ENCODE results near the gene SEL1L3.

SEL1L3 gene

DNA sequence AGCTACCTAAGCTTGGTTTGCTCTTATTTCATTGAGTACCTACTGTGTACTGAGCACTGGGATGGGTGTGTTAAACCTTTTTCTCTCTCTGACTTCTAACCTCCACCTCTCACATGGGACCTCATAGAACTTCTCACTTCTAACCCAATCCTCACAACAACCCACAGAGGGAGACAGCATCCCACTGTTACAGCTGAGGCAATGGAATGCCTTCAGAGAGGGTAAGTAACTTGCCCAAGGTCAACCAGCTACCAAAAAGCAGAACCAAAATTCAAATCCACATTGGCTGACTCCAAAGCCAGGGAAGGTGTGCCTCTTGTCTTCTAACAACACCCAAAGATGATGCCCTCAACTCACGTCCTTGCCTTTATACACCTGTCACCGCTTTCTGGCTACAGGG, 5.4 kb downstream of the SEL1L3 start:
- no peak for FAIRE-seq

GRCh38 chr4:25856756-25857155, 6.0 kb downstream of the SEL1L3 start:
- DNase-seq (ENCODE audit: low spot score): no peak
- FAIRE-seq: no peak

More for the DNA sequence above, 5.4 kb downstream of the SEL1L3 start:
- DNase-seq (ENCODE audit: low spot score): no peak

- DNase-seq (ENCODE audit: low spot score) (no peak), FAIRE-seq (no peak)
Observed at GRCh38 chr4:25852103-25852502, 10.7 kb downstream of the SEL1L3 start.

- FAIRE-seq: no peak
- DNase-seq (ENCODE audit: low spot score): no peak
Observed at GRCh38 chr4:25847329-25847728, 15.5 kb downstream of the SEL1L3 start.

DNA sequence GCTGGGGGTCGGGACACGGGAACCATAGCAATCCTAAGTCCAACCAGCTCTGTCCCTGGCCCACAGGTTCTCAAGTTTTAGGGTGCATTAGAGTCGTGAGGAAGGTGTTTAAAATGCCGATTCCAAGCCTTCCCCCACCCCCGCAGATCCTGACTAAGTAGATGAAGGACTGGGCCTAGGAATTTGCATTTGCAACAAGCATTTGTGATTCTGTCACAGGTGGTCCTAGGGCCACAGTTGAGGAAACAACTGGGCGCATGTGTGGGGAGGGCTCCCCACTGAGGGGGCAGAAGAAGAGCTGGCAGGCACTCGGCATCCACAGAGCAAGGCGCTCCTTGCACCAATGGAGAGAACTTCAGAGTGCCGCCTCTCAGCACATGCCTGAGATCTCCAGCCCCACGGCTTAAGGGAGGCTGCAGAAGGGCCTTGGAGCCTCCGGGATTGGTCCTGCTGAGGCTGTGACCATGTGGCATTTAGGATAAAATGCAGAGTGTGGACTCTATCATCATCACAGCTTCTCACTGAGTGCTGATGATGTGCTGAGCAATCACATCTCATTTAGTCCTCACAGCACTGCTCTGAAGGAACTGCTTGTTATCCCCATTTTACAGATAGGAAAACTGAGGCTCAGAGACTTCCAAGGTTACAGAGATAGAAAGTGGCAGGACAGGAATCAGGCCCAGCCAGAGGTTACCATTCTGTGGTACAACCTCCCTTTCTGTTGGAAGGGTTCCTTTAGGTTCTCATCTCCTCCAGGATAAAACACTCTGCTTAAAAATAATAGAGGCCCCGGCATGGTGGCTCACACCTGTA, 16.7 kb downstream of the SEL1L3 start:
- FAIRE-seq (no peak), DNase-seq (ENCODE audit: low spot score) (no peak)

GRCh38 chr4:25844961-25845712, 17.7 kb downstream of the SEL1L3 start:
- no peak for DNase-seq (ENCODE audit: low spot score)
- FAIRE-seq: no peak

GRCh38 chr4:25843340-25844097, 19.3 kb downstream of the SEL1L3 start:
- no peak for FAIRE-seq

GRCh38 chr4:25842229-25842845, 20.5 kb downstream of the SEL1L3 start:
- FAIRE-seq: no peak
- DNase-seq (ENCODE audit: low spot score): no peak

More at GRCh38 chr4:25843340-25844097, 19.3 kb downstream of the SEL1L3 start:
- DNase-seq (ENCODE audit: low spot score): no peak

GRCh38 chr4:25839687-25840086, 23.1 kb downstream of the SEL1L3 start:
- FAIRE-seq: no peak
- DNase-seq (ENCODE audit: low spot score): no peak

GRCh38 chr4:25839233-25839632, 23.6 kb downstream of the SEL1L3 start:
- no peak for DNase-seq (ENCODE audit: low spot score)
- FAIRE-seq: no peak

- DNase-seq (ENCODE audit: low spot score): no peak
- FAIRE-seq: no peak
Observed at GRCh38 chr4:25838526-25838925, 24.3 kb downstream of the SEL1L3 start.

- no peak for DNase-seq (ENCODE audit: low spot score)
Observed at GRCh38 chr4:25837107-25837506, 25.7 kb downstream of the SEL1L3 start.

DNA sequence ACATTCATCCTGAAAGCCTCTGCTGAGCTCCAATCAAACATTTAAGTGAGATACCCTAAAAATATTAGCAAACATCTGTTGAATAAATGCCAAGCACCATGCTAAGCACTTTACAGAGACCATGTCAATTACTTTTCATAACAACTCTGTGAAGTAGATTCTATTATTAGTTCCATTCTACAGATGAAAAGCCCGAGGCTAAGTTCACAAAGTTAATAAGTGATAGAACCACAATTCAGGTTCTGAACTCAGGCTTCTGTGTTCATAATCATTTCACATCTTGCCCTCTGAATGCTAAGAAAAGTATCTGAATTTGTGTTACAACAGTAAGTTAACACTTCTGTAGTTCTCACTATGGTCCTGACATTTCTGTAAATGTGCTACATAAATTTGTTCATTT, 27.4 kb downstream of the SEL1L3 start:
- FAIRE-seq (no peak), DNase-seq (ENCODE audit: low spot score) (no peak)

More at GRCh38 chr4:25837107-25837506, 25.7 kb downstream of the SEL1L3 start:
- FAIRE-seq: no peak

GRCh38 chr4:25834411-25835107, 28.2 kb downstream of the SEL1L3 start:
- FAIRE-seq: no peak

GRCh38 chr4:25830548-25830947, 32.2 kb downstream of the SEL1L3 start:
- DNase-seq (ENCODE audit: low spot score) (no peak), FAIRE-seq (no peak)

More at GRCh38 chr4:25834411-25835107, 28.2 kb downstream of the SEL1L3 start:
- no peak for DNase-seq (ENCODE audit: low spot score)

DNA sequence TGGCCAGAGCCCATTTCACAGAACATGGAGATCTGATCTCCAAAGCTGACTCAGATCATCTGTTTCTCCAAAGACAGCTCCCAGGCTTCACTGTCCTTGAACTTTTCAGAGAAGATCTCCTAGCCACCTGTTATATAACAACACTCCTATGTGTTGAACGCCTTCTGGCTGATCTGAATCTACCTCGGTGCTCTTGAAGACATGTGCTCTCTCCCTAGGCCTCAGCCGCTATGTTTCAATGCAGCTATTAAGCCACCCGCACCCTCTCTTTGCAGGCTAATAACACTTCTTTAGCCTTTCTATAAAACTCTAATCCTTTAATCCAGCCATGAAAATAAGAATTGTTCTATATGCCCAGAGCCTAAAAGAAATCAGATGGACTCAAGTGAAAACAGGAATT, 34.9 kb downstream of the SEL1L3 start:
- DNase-seq (ENCODE audit: low spot score) (no peak), FAIRE-seq (no peak)

- DNase-seq (ENCODE audit: low spot score) (no peak), FAIRE-seq (no peak)
Observed at GRCh38 chr4:25827373-25827772, 35.4 kb downstream of the SEL1L3 start.

GRCh38 chr4:25826074-25826752, 36.6 kb downstream of the SEL1L3 start:
- DNase-seq (ENCODE audit: low spot score): no peak
- FAIRE-seq: no peak

GRCh38 chr4:25823632-25824031, 39.2 kb downstream of the SEL1L3 start:
- DNase-seq (ENCODE audit: low spot score) (no peak), FAIRE-seq (no peak)

DNA sequence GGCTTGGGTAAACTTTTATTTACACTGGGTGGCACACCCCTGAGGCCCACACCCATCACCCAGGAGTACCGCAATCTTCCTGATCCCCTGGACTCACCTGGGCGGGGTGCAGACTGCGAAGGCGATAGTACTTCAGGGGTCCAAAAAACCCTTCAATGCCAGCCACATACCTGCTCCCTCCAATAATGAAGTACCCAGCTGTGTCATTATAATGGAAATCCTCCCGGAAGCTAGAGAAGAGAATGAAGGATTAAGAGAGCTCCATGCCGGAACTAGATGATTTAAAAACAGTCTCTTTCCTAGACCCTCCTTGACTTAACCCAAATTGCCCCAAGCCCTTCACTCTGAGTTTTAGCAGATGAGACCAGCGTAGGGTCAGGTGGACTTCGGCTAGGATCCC, 40.9 kb downstream of the SEL1L3 start:
- FAIRE-seq (no peak), DNase-seq (ENCODE audit: low spot score) (no peak)
